Upper lobe of left lung (tissue), 4 donors: ENCODE data around the gene ANKRD34B.

Experiments used
- EP300 ChIP-seq, 4 donors: sonication (generic); formaldehyde crosslinking; IDR thresholded peaks; one replicate each; pipeline ENCODE4 v1.5.1; 2017; ENCODE audit warnings: antibody characterized with exemption in 4 of 4, control low read depth in 2 of 4
- POLR2AphosphoS5 ChIP-seq, 2 donors: sonication (generic); formaldehyde crosslinking; IDR thresholded peaks; one replicate each; pipeline ENCODE4 v1.5.1; 2017; ENCODE audit warnings: antibody characterized with exemption in 2 of 2
- TF ChIP-seq, protein P1 (sequence below), 6 experiments: fragments of 450-650 bp in 4 of 6; fragments of 200-600 bp in 2 of 6; sonication (generic) in 2 of 6; IDR thresholded peaks; one replicate each; pipeline ENCODE4 v1.5.1; 2016 to 2019; ENCODE audit warnings: antibody characterized with exemption in 6 of 6

- TF ChIP-seq, protein P1, sequence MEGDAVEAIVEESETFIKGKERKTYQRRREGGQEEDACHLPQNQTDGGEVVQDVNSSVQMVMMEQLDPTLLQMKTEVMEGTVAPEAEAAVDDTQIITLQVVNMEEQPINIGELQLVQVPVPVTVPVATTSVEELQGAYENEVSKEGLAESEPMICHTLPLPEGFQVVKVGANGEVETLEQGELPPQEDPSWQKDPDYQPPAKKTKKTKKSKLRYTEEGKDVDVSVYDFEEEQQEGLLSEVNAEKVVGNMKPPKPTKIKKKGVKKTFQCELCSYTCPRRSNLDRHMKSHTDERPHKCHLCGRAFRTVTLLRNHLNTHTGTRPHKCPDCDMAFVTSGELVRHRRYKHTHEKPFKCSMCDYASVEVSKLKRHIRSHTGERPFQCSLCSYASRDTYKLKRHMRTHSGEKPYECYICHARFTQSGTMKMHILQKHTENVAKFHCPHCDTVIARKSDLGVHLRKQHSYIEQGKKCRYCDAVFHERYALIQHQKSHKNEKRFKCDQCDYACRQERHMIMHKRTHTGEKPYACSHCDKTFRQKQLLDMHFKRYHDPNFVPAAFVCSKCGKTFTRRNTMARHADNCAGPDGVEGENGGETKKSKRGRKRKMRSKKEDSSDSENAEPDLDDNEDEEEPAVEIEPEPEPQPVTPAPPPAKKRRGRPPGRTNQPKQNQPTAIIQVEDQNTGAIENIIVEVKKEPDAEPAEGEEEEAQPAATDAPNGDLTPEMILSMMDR (IDR thresholded peaks at IDR 0.05): no peak
- TF ChIP-seq POLR2AphosphoS5 (IDR thresholded peaks at IDR 0.05) (no peak), EP300 (IDR thresholded peaks at IDR 0.05) (no peak)
These were observed 3.3 kb downstream of the ANKRD34B start for GRCh38 chr5:80566711-80567259.
